Activated CD4-positive, alpha-beta T cell treated with anti-CD3 and anti-CD28 coated beads for 36 hours (primary cell): ENCODE results near the gene KIFAP3. TPM values are rescaled to one million over a fixed set of nuclear protein-coding genes. Genes with fewer than 3 reads are reported as not detected.
A peak's percentile ranks its signal among the peaks of the same experiment; 100 is the strongest.

Experiments used
- ATAC-seq: fragments of 200-7000 bp; cut with Tn5 transposase; one replicate; pipeline ENCODE4 v1.10.0; 2021; ENCODE audit warnings: mild to moderate bottlenecking, moderate library complexity
- CTCF ChIA-PET: fragments of 350-600 bp; sonication (Branson Sonifier 250); formaldehyde crosslinking; loops from one replicate; lab custom pipeline; 2021; ENCODE audit warnings: antibody characterized with exemption; lab: Charles Lee
- POLR2A ChIA-PET: fragments of 350-600 bp; sonication (Branson Sonifier 250); formaldehyde crosslinking; loops from one replicate; lab custom pipeline; 2021; ENCODE audit warnings: antibody characterized with exemption, inconsistent platforms; lab: Charles Lee
- DNase-seq: peaks from one replicate; pipeline ENCODE4 v3.0.0-alpha.2; 2020
- H3K27ac Mint-ChIP-seq: one replicate; pipeline ENCODE4 v1.8.0; 2021; ENCODE audit warnings: mixed read lengths
- H3K27me3 Mint-ChIP-seq: one replicate; pipeline ENCODE4 v1.8.0; 2021; ENCODE audit warnings: mixed read lengths
- H3K36me3 Mint-ChIP-seq: one replicate; pipeline ENCODE4 v1.8.0; 2021; ENCODE audit warnings: low read depth, mixed read lengths
- H3K4me1 Mint-ChIP-seq: one replicate; pipeline ENCODE4 v1.8.0; 2021; ENCODE audit warnings: mixed read lengths
- H3K4me3 Mint-ChIP-seq: one replicate; pipeline ENCODE4 v1.8.0; 2021; ENCODE audit warnings: mild to moderate bottlenecking, moderate library complexity, mixed read lengths
- H3K9me3 Mint-ChIP-seq: one replicate; pipeline ENCODE4 v1.8.0; 2021; ENCODE audit warnings: low read depth, mixed read lengths
- intact Hi-C, 2 experiments: fragments of 100-400 bp; cut with DNase I in 1 of 2; cut with micrococcal nuclease in 1 of 2; formaldehyde crosslinking; loops; one replicate each; pipeline versions ENCODE4 v1.14.2 to v1.15.1; 2022 to 2024; cut with DNase I, micrococcal nuclease
- total RNA-seq, 2 experiments: library from RNA; stranded (reverse); gene quantifications; one replicate each; pipeline ENCODE4 v1.2.3, GENCODE V29; 2021

Gene KIFAP3
- total RNA-seq, 2 experiments from 2014 or later: 10.9 to 11.5 TPM

DNA sequence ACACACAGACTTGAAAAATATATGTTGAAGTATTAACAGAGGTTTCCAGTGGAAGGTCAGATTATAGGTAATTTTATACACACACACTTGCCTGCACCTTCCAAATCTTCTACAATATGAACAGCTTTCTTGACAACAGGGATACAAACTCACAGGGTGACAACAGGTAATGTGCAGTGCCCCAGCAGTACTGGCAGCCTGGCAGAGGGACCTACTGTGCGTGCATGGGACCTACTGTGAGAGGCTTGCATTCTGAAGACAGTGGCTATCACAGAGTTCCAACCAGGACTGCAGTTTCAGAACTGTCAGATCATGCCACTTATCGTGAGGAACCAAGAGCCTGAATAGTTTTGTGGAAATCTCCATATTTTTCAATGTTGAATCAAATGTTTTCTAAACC, 184.6 kb downstream of the KIFAP3 start:
- ATAC-seq (no peak), DNase-seq (no peak)
- peaks cover 37% of the 10 kb centered on the region for H3K36me3 Mint-ChIP-seq
- ChIA-PET CTCF (no interaction called here), POLR2A (no interaction called here)
- H3K27me3 Mint-ChIP-seq: no peaks in the 10 kb centered on the region
- H3K4me3 Mint-ChIP-seq: no peak overlapping the region
- H3K4me1 Mint-ChIP-seq: peaks cover 56% of the 10 kb centered on the region
- H3K27ac Mint-ChIP-seq: peak overlapping the region; percentile 13
- H3K9me3 Mint-ChIP-seq: no peaks in the 10 kb centered on the region
- intact Hi-C loops: loop anchor here (5.0 to 10.0 kb wide), 9 partner anchors 178 to 1952 kb away; partner anchors contain the start of genes DNM3 (in 1 of the 2), F5 (in 1 of the 2), FMO4 (in 1 of the 2) and GORAB (in 1 of the 2)

- H3K27ac Mint-ChIP-seq: no peak overlapping the region
- peaks cover 42% of the 10 kb centered on the region for H3K4me1 Mint-ChIP-seq
- peaks cover 35% of the 10 kb centered on the region for H3K36me3 Mint-ChIP-seq
- no peak overlapping the region for H3K4me3 Mint-ChIP-seq
- intact Hi-C loops: no loop called here
- POLR2A ChIA-PET: no interaction called here
- CTCF ChIA-PET: interaction anchor here (1.5 kb wide), 2 partner anchors 13 to 50 kb away, joined by 4 read pairs; no protein-coding TSS in a partner anchor
- no peaks in the 10 kb centered on the region for H3K27me3 Mint-ChIP-seq
- no peak for ATAC-seq
- no peaks in the 10 kb centered on the region for H3K9me3 Mint-ChIP-seq
- no peak for DNase-seq
These were observed 187.6 kb downstream of the KIFAP3 start for GRCh38 chr1:169886931-169887330.

DNA sequence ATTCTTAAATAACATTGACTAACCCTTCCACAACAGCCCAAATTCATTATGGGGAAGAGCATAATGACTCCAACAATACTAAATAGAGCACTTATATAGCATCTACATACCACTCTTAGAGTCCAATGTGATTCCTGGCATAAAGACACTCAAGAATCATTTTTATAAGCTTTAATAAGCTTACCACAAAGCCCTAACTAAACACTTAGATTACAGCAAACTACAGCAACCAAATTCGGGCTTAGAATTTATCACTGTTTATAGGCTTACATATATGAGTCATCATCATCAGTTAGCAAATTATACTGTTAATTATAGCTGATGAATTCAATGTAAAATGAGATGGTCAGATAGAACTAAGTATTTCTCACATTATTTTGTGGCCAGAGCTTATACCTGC, 188.1 kb downstream of the KIFAP3 start:
- H3K36me3 Mint-ChIP-seq: peaks cover 40% of the 10 kb centered on the region
- H3K27ac Mint-ChIP-seq: no peak overlapping the region
- H3K9me3 Mint-ChIP-seq: no peaks in the 10 kb centered on the region
- ChIA-PET CTCF (interaction anchor here (0.6 to 1.5 kb wide), 2 partner anchors 50 to 329 kb away, joined by 4 read pairs; no protein-coding TSS in a partner anchor), POLR2A (no interaction called here)
- no peak for DNase-seq
- H3K4me3 Mint-ChIP-seq: no peak overlapping the region
- no peaks in the 10 kb centered on the region for H3K27me3 Mint-ChIP-seq
- no peak for ATAC-seq
- intact Hi-C loops: no loop called here
- H3K4me1 Mint-ChIP-seq: peaks cover 38% of the 10 kb centered on the region

GRCh38 chr1:169885207-169885606, 189.3 kb downstream of the KIFAP3 start:
- ChIA-PET CTCF (no interaction called here), POLR2A (no interaction called here)
- no peaks in the 10 kb centered on the region for H3K27me3 Mint-ChIP-seq
- no peaks in the 10 kb centered on the region for H3K9me3 Mint-ChIP-seq
- DNase-seq (no peak), ATAC-seq (no peak)
- H3K4me1 Mint-ChIP-seq: peaks cover 26% of the 10 kb centered on the region
- no peak overlapping the region for H3K4me3 Mint-ChIP-seq
- intact Hi-C loops: no loop called here
- H3K27ac Mint-ChIP-seq: no peak overlapping the region
- peaks cover 38% of the 10 kb centered on the region for H3K36me3 Mint-ChIP-seq

DNA sequence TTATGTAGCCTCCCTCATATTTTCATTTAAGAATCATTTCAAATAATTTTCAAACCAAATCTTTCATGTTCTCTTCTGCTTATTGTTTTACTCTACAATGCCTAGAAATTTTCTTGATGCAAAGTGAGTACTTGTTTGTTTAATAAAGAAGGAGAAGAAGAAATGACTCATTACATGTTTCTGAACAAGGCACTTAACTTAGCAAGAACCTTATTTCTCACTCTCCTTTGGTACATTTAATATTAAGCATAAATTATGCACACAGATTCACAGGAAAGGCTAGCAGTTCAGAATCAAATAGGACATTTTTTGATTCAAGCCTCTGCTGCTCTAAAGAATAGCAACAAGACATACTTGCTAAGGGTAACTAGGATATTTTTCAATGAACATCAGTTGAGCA, 189.9 kb downstream of the KIFAP3 start:
- DNase-seq: no peak
- ATAC-seq: no peak
- Mint-ChIP-seq H3K27ac (no peak overlapping the region), H3K4me3 (no peak overlapping the region), H3K27me3 (no peaks in the 10 kb centered on the region), H3K36me3 (peaks cover 38% of the 10 kb centered on the region), H3K4me1 (peaks cover 22% of the 10 kb centered on the region), H3K9me3 (no peaks in the 10 kb centered on the region)
- ChIA-PET CTCF (interaction anchor here (1.1 kb wide), 1 partner anchor 66 kb away, joined by 5 read pairs; no protein-coding TSS in a partner anchor), POLR2A (no interaction called here)
- intact Hi-C loops: no loop called here

DNA sequence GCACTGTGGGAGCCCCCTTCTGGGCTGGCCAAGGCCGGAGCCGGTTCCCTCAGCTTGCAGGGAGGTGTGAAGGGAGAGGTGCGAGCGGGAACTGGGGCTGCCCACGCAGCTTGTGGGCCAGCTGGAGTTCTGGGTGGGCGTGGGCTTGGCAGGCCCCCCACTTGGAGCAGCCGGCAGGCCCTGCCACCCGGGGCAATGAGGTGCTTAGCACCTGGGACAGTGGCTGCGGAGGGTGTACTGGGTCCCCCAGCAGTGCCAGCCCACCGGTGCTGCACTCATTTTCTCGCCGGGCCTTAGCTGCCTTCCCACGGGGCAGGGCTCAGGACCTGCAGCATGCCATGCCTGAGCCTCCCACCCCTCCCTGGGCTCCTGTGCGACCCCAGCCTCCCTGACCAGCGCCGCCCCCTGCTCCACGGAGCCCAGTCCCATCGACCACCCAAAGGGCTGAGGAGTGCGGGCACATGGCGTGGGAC, 192.4 kb downstream of the KIFAP3 start:
- Mint-ChIP-seq H3K4me1 (peaks cover 22% of the 10 kb centered on the region), H3K27ac (no peak overlapping the region), H3K36me3 (peaks cover 33% of the 10 kb centered on the region), H3K9me3 (no peaks in the 10 kb centered on the region), H3K4me3 (no peak overlapping the region), H3K27me3 (no peaks in the 10 kb centered on the region)
- intact Hi-C loops: no loop called here
- ChIA-PET POLR2A (no interaction called here), CTCF (no interaction called here)
- DNase-seq: no peak
- ATAC-seq: no peak

DNA sequence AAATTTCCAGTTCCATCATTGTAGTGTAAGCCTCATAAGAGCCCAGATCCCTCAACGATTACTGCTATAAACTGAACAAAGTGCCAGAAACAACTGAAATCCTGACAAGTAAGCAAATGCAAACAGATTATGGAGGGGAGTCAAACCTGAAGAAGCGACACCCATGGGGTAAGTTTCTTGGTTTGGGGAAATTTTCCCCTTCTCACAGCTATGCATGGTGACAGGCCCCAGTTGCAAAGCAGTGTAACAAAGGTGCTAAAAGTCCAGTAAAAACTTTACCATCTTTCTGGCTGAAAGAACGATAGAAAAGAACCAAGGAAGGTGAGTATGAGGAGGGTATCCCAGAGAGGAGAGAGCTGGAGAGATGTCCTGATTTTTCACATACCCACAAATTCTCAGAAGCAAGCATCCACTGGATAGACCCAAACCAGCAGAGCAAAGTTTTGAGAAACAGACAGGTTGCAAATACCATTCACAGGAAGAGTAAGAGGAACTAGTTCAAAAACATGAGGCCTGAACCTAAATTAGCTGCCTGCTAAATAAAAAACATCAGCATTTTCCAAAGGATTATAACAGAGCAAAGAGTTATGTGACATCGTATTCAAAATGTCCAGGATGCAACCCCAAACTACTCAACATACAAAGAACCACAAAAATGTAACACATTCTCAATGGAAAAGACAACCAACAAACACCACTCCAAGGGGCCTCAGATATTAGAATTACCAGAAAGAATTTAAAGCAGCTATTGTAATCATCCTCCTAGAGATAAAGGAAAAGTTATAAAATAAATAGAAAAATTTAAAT, 195.3 kb downstream of the KIFAP3 start:
- ChIA-PET POLR2A (no interaction called here), CTCF (interaction anchor here (0.6 kb wide), 1 partner anchor 29 kb away, joined by 4 read pairs; no protein-coding TSS in a partner anchor)
- Mint-ChIP-seq H3K27me3 (no peaks in the 10 kb centered on the region), H3K27ac (no peak overlapping the region), H3K4me1 (peaks cover 13% of the 10 kb centered on the region), H3K4me3 (no peak overlapping the region), H3K9me3 (no peaks in the 10 kb centered on the region), H3K36me3 (peaks cover 38% of the 10 kb centered on the region)
- no peak for ATAC-seq
- intact Hi-C loops: loop anchor here in 1 of 2 experiments (10.0 kb wide), 1 partner anchor 64 kb away; no protein-coding TSS in a partner anchor
- DNase-seq: no peak

- no peaks in the 10 kb centered on the region for H3K9me3 Mint-ChIP-seq
- POLR2A ChIA-PET: no interaction called here
- DNase-seq (no peak), ATAC-seq (no peak)
- H3K27me3 Mint-ChIP-seq: no peaks in the 10 kb centered on the region
- CTCF ChIA-PET: no interaction called here
- H3K4me3 Mint-ChIP-seq: no peak overlapping the region
- no peak overlapping the region for H3K27ac Mint-ChIP-seq
- peaks cover 45% of the 10 kb centered on the region for H3K36me3 Mint-ChIP-seq
- H3K4me1 Mint-ChIP-seq: peaks cover 20% of the 10 kb centered on the region
- intact Hi-C loops: loop anchor here in 1 of 2 experiments (10.0 kb wide), 1 partner anchor 64 kb away; no protein-coding TSS in a partner anchor
These were observed 196.0 kb downstream of the KIFAP3 start for GRCh38 chr1:169878498-169878897.

GRCh38 chr1:169877800-169878491, 196.5 kb downstream of the KIFAP3 start:
- POLR2A ChIA-PET: no interaction called here
- no peak overlapping the region for H3K4me3 Mint-ChIP-seq
- no peak for DNase-seq
- H3K27ac Mint-ChIP-seq: no peak overlapping the region
- no peaks in the 10 kb centered on the region for H3K27me3 Mint-ChIP-seq
- no peaks in the 10 kb centered on the region for H3K9me3 Mint-ChIP-seq
- intact Hi-C loops: loop anchor here in 1 of 2 experiments (10.0 kb wide), 1 partner anchor 63 kb away; no protein-coding TSS in a partner anchor
- peaks cover 20% of the 10 kb centered on the region for H3K4me1 Mint-ChIP-seq
- ATAC-seq: no peak
- H3K36me3 Mint-ChIP-seq: peaks cover 48% of the 10 kb centered on the region
- CTCF ChIA-PET: no interaction called here

GRCh38 chr1:169874229-169874628, 200.3 kb downstream of the KIFAP3 start:
- Mint-ChIP-seq H3K27me3 (no peaks in the 10 kb centered on the region), H3K9me3 (no peaks in the 10 kb centered on the region), H3K36me3 (peaks cover 68% of the 10 kb centered on the region), H3K4me1 (peaks cover 16% of the 10 kb centered on the region), H3K27ac (no peak overlapping the region), H3K4me3 (no peak overlapping the region)
- intact Hi-C loops: loop anchor here in 1 of 2 experiments (10.0 kb wide), 1 partner anchor 59 kb away; no protein-coding TSS in a partner anchor
- ATAC-seq (no peak), DNase-seq (no peak)
- POLR2A ChIA-PET: no interaction called here
- CTCF ChIA-PET: no interaction called here

GRCh38 chr1:169873582-169874199, 200.8 kb downstream of the KIFAP3 start:
- peaks cover 72% of the 10 kb centered on the region for H3K36me3 Mint-ChIP-seq
- no peak overlapping the region for H3K4me3 Mint-ChIP-seq
- no peak for DNase-seq
- ChIA-PET CTCF (no interaction called here), POLR2A (no interaction called here)
- peaks cover 12% of the 10 kb centered on the region for H3K4me1 Mint-ChIP-seq
- no peaks in the 10 kb centered on the region for H3K27me3 Mint-ChIP-seq
- no peaks in the 10 kb centered on the region for H3K9me3 Mint-ChIP-seq
- no peak overlapping the region for H3K27ac Mint-ChIP-seq
- intact Hi-C loops: loop anchor here in 1 of 2 experiments (10.0 kb wide), 1 partner anchor 59 kb away; no protein-coding TSS in a partner anchor
- no peak for ATAC-seq
